HepG2 (cell line): ENCODE measurements around the gene FAM53B. TPM values are rescaled to one million over a fixed set of nuclear protein-coding genes. Genes with fewer than 3 reads are reported as not detected.

Experiments used
- ARNT2 ChIP-seq: sonication (generic); formaldehyde crosslinking; IDR thresholded peaks from 2 replicates; pipeline ENCODE4 v1.8.0; 2022; ENCODE audit warnings: mild to moderate bottlenecking, low read depth, missing genetic modification reagents, moderate library complexity
- ATF1 ChIP-seq: IDR thresholded peaks from 2 replicates; pipeline ENCODE4 v1.6.1; 2016; ENCODE audit warnings: mild to moderate bottlenecking, control low read depth
- ATRX ChIP-seq: sonication (generic); formaldehyde crosslinking; IDR thresholded peaks from 2 replicates; pipeline ENCODE4 v1.4.0; 2020; ENCODE audit warnings: missing genetic modification reagents, borderline replicate concordance
- ESRRA ChIP-seq: sonication (generic); formaldehyde crosslinking; IDR thresholded peaks from 2 replicates; pipeline ENCODE4 v1.5.1; 2020; ENCODE audit warnings: mild to moderate bottlenecking, low read depth, missing genetic modification reagents
- HMGA1 ChIP-seq: sonication (generic); formaldehyde crosslinking; conservative IDR thresholded peaks from 2 replicates; pipeline ENCODE4 v1.4.0; 2020; ENCODE audit warnings: missing genetic modification reagents
- KLF15 ChIP-seq: sonication (generic); formaldehyde crosslinking; IDR thresholded peaks from 2 replicates; pipeline ENCODE4 v1.8.1; 2023; ENCODE audit warnings: borderline replicate concordance, mild to moderate bottlenecking, inconsistent platforms, missing genetic modification reagents, mixed read lengths
- RBFOX2 ChIP-seq: fragments of 200-400 bp; formaldehyde crosslinking; IDR thresholded peaks from 2 replicates; pipeline ENCODE4 v1.6.1; 2017; ENCODE audit warnings: low read depth, mild to moderate bottlenecking, low read length
- REL ChIP-seq: sonication (generic); formaldehyde crosslinking; conservative IDR thresholded peaks from 2 replicates; pipeline ENCODE4 v1.8.0; 2022; ENCODE audit warnings: mild to moderate bottlenecking, missing genetic modification reagents, moderate library complexity
- ZFP82 ChIP-seq: sonication (generic); formaldehyde crosslinking; IDR thresholded peaks from 2 replicates; pipeline ENCODE4 v1.5.1; 2020; ENCODE audit warnings: mild to moderate bottlenecking, missing genetic modification reagents, borderline replicate concordance
- ZNF430 ChIP-seq: sonication (generic); formaldehyde crosslinking; IDR thresholded peaks from 2 replicates; pipeline ENCODE4 v1.9.0; 2021; ENCODE audit warnings: mild to moderate bottlenecking, missing genetic modification reagents
- ZNF589 ChIP-seq: sonication (generic); formaldehyde crosslinking; conservative IDR thresholded peaks from 2 replicates; pipeline ENCODE4 v1.8.0; 2022; ENCODE audit warnings: mild to moderate bottlenecking, moderate library complexity, missing genetic modification reagents
- ZNF747 ChIP-seq: sonication (generic); formaldehyde crosslinking; IDR thresholded peaks from 2 replicates; pipeline ENCODE4 v1.8.1; 2023; ENCODE audit warnings: missing genetic modification reagents, mild to moderate bottlenecking, borderline replicate concordance
- ZSCAN29 ChIP-seq: sonication (generic); formaldehyde crosslinking; conservative IDR thresholded peaks from 2 replicates; pipeline ENCODE4 v1.4.0; 2020; ENCODE audit warnings: mild to moderate bottlenecking, missing genetic modification reagents
- polyA plus RNA-seq, 8 experiments: library from polyadenylated mRNA; depleted of rRNA in 3 of 8; stranded (reverse) in 7 of 8; unstranded in 1 of 8; fragments of >200 nt; fragmentation: Illumina TruSeq in 4 of 8; extraction: Trizol in 4 of 8; gene quantifications; 2 replicates each; pipeline versions ENCODE4 v1.2.1 to v1.2.3, GENCODE V29; 2011 to 2016; ENCODE audit warnings: low read depth in 4 of 8, missing spikeins in 1 of 8, mixed read lengths in 1 of 8; ENCODE audit not compliant: insufficient read depth in 1 of 8
- total RNA-seq, 5 experiments: library from RNA; depleted of rRNA; stranded (reverse); fragments of >200 nt; fragmentation: Illumina TruSeq; extraction: Trizol; gene quantifications; 2 replicates each; pipeline ENCODE4 v1.2.3, GENCODE V29; 2016; ENCODE audit warnings: low read depth in 1 of 5
- TF ChIP-seq, protein P1 (sequence below): sonication (generic); formaldehyde crosslinking; IDR thresholded peaks from 2 replicates; pipeline ENCODE4 v1.4.0; 2020; ENCODE audit warnings: missing genetic modification reagents
- TF ChIP-seq, protein P2 (sequence below): sonication (generic); formaldehyde crosslinking; IDR thresholded peaks from 2 replicates; pipeline ENCODE4 v1.5.0; 2020; ENCODE audit warnings: mild to moderate bottlenecking, missing genetic modification reagents
- TF ChIP-seq, protein P3 (sequence below): sonication (generic); formaldehyde crosslinking; IDR thresholded peaks from 2 replicates; pipeline ENCODE4 v1.5.0; 2020; ENCODE audit warnings: missing genetic modification reagents, mild to moderate bottlenecking, borderline replicate concordance
- TF ChIP-seq, protein P4 (sequence below): sonication (generic); formaldehyde crosslinking; IDR thresholded peaks from 2 replicates; pipeline ENCODE4 v1.5.1; 2020; ENCODE audit warnings: missing genetic modification reagents, mild to moderate bottlenecking, borderline replicate concordance
- TF ChIP-seq, protein P5 (sequence below): sonication (generic); formaldehyde crosslinking; IDR thresholded peaks from 2 replicates; pipeline ENCODE4 v1.4.0; 2020; ENCODE audit warnings: missing genetic modification reagents

Gene FAM53B
- total and polyA plus RNA-seq, 2 of the 13 experiments (the other 11 are each of a cell fraction or from before 2014, with no cell fraction given), result 6.4 to 19.3 TPM

DNA sequence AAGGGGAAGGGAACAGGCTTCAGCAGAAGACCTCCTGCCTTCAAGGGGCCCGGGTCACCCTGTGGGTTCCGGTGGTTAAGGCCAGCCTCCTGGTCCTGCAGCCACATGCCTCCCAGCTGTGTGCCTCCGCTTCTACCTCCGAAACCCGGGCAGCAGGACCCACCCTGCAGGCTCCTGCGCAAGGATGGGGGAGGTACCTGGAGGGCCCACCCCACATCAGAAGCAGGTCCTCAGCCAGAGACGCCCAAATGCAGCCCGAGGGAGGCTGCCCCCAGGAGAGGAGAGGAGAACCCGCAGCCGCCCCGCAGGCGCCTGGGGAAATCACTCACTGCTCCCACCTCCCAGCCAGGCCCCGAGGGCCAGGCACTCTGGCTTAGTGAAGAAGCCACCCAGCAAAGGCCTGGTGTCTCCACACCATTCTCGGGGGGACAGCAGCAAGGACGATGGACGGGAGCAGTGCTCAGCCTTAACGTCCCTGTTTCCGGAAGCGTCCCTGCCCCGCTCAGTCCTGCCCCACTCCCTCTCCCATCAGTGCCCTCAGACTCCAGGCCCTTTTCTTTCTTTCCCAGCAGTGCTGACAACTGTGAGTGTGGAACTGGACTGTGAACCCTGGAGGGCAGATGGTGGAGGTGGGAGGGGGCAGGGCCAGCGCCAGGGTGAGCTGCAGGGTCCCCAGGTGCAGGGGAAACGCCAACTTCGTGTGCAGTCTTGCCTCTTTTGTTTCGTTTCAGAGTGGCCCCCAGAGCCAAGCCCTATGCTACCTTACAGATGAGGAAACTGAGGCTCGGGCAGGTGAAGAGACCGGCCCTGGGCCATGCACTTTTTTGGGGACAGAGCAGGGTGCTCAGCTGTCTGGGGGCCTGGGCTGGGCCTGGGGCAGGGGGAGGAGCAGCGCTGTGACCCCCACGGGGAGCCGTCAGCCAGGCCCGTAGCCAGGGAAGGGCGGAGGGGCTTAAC is 138.0 kb downstream of the FAM53B start (continued):
- TF ChIP-seq, protein P1, sequence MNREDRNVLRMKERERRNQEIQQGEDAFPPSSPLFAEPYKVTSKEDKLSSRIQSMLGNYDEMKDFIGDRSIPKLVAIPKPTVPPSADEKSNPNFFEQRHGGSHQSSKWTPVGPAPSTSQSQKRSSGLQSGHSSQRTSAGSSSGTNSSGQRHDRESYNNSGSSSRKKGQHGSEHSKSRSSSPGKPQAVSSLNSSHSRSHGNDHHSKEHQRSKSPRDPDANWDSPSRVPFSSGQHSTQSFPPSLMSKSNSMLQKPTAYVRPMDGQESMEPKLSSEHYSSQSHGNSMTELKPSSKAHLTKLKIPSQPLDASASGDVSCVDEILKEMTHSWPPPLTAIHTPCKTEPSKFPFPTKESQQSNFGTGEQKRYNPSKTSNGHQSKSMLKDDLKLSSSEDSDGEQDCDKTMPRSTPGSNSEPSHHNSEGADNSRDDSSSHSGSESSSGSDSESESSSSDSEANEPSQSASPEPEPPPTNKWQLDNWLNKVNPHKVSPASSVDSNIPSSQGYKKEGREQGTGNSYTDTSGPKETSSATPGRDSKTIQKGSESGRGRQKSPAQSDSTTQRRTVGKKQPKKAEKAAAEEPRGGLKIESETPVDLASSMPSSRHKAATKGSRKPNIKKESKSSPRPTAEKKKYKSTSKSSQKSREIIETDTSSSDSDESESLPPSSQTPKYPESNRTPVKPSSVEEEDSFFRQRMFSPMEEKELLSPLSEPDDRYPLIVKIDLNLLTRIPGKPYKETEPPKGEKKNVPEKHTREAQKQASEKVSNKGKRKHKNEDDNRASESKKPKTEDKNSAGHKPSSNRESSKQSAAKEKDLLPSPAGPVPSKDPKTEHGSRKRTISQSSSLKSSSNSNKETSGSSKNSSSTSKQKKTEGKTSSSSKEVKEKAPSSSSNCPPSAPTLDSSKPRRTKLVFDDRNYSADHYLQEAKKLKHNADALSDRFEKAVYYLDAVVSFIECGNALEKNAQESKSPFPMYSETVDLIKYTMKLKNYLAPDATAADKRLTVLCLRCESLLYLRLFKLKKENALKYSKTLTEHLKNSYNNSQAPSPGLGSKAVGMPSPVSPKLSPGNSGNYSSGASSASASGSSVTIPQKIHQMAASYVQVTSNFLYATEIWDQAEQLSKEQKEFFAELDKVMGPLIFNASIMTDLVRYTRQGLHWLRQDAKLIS (CRISPR knock-in tag), result no peak
- TF ChIP-seq, protein P2, sequence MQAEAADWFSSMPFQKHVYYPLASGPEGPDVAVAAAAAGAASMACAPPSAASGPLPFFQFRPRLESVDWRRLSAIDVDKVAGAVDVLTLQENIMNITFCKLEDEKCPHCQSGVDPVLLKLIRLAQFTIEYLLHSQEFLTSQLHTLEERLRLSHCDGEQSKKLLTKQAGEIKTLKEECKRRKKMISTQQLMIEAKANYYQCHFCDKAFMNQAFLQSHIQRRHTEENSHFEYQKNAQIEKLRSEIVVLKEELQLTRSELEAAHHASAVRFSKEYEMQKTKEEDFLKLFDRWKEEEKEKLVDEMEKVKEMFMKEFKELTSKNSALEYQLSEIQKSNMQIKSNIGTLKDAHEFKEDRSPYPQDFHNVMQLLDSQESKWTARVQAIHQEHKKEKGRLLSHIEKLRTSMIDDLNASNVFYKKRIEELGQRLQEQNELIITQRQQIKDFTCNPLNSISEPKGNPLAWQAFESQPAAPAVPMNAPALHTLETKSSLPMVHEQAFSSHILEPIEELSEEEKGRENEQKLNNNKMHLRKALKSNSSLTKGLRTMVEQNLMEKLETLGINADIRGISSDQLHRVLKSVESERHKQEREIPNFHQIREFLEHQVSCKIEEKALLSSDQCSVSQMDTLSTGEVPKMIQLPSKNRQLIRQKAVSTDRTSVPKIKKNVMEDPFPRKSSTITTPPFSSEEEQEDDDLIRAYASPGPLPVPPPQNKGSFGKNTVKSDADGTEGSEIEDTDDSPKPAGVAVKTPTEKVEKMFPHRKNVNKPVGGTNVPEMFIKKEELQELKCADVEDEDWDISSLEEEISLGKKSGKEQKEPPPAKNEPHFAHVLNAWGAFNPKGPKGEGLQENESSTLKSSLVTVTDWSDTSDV (CRISPR knock-in tag), result no peak
- TF ChIP-seq ZNF747 (CRISPR knock-in tag) (peak; percentile 80; the same call in 1 of the 2 replicates), REL (no peak), ZFP82 (CRISPR knock-in tag) (no peak), ESRRA (CRISPR knock-in tag) (peak; percentile 13; the same call in 1 of the 2 replicates), ZNF430 (CRISPR knock-in tag) (peak; percentile 64; the same call in 1 of the 2 replicates), RBFOX2 (peak; percentile 54), HMGA1 (no peak), KLF15 (CRISPR knock-in tag) (no peak), ATRX (no peak), ZSCAN29 (CRISPR knock-in tag) (no peak), ZNF589 (CRISPR knock-in tag) (no peak), ATF1 (CRISPR knock-in tag) (no peak), ARNT2 (CRISPR knock-in tag) (0 out of 2 replicates have a peak, but pooled peaks have one; percentile 45)
- TF ChIP-seq, protein P3, sequence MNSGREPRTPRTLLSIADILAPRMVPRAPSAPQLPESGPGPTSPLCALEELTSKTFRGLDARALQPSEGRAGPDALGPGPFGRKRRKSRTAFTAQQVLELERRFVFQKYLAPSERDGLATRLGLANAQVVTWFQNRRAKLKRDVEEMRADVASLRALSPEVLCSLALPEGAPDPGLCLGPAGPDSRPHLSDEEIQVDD, result no peak; the same call in 1 of the 2 replicates
- TF ChIP-seq, protein P4, sequence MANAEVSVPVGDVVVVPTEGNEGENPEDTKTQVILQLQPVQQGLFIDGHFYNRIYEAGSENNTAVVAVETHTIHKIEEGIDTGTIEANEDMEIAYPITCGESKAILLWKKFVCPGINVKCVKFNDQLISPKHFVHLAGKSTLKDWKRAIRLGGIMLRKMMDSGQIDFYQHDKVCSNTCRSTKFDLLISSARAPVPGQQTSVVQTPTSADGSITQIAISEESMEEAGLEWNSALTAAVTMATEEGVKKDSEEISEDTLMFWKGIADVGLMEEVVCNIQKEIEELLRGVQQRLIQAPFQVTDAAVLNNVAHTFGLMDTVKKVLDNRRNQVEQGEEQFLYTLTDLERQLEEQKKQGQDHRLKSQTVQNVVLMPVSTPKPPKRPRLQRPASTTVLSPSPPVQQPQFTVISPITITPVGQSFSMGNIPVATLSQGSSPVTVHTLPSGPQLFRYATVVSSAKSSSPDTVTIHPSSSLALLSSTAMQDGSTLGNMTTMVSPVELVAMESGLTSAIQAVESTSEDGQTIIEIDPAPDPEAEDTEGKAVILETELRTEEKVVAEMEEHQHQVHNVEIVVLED (CRISPR knock-in tag), result no peak
- TF ChIP-seq, protein P5, sequence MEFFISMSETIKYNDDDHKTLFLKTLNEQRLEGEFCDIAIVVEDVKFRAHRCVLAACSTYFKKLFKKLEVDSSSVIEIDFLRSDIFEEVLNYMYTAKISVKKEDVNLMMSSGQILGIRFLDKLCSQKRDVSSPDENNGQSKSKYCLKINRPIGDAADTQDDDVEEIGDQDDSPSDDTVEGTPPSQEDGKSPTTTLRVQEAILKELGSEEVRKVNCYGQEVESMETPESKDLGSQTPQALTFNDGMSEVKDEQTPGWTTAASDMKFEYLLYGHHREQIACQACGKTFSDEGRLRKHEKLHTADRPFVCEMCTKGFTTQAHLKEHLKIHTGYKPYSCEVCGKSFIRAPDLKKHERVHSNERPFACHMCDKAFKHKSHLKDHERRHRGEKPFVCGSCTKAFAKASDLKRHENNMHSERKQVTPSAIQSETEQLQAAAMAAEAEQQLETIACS (CRISPR knock-in tag), result no peak
